ENCODE measurements around the gene LCORL.
"Not testable (repeated sequence)": the region's sequence is repeated elsewhere in the genome, so short reads cannot be mapped to it uniquely, and the experiment has no call there.

Gene LCORL

DNA sequence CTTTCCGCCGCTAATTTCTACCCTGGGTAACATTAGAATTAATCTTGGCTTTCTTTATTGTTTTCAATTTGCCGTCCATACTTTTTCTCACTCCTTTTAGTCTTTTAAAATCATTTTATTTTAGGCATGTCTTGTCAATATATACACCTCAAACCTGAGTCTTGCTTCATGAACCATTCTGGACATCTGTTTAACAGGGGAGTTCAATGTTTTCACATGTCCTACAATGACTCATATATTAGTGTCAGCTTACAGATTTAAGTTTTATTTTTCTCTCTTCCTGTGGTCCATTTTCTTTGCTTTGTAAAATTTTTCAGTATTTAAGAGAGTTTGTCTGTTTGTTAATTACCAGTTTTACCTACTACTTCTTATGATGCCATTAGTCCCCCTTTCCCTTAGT lies 89.5 kb downstream of the LCORL start:
- DNase-seq (ENCODE audit: low read depth) = no peak

DNA sequence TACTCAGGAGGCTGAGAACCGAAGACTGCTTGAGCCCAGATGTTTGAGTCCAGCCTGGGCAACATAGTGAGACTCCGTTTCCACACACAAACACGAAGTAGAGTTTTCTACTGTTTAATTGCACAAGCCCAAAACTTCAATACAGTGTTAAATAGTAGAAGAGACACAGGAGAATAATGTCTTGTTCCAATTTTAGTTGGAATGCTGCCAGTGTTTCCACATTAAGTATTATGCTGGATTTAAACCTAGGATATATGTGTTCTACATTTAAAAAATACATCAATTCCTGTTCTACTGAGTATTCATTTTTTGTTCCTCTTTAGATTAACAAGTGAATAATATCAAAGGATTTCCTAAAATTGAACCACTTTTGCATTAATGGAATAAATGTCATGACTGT lies 91.3 kb downstream of the LCORL start:
- no peak for DNase-seq (ENCODE audit: low read depth)

DNA sequence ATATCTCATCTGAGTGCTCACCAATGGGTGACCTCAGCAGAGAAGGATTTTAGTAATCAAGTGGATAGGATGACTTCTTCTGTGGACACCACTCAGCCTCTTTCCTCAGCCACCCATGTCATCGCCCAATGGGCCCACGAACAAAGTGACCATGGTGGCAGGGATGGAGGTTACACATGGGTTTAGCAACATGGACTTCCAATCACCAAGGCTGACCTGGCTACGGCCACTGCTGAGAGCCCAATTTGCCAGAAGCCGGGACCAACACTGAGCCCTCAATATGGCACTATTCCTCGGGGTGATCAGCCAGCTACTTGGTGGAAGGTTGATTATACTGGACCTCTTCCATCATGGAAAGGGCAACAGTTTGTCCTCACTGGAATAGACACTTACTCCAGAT lies 97.4 kb downstream of the LCORL start:
- no peak for DNase-seq (ENCODE audit: low read depth)

DNA sequence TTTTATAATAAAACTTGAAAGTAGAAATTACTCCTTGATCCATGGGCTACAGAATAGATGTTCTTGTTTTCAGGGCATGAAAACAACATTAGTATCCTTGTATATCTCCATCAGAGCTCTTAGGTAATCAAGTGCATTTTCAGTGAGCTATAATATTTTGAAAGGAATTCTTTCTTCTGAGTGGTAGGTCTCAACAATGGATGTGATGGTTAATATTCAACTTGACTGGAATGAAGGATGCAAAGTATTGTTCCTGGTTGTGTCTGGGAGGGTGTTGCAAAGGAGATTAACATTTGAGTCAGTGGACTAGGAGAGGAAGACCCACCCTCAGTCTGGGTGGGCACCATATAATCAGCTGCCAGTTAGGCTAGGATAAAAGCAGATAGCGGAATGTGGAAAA lies 100.1 kb downstream of the LCORL start:
- no peak for DNase-seq (ENCODE audit: low read depth)

DNA sequence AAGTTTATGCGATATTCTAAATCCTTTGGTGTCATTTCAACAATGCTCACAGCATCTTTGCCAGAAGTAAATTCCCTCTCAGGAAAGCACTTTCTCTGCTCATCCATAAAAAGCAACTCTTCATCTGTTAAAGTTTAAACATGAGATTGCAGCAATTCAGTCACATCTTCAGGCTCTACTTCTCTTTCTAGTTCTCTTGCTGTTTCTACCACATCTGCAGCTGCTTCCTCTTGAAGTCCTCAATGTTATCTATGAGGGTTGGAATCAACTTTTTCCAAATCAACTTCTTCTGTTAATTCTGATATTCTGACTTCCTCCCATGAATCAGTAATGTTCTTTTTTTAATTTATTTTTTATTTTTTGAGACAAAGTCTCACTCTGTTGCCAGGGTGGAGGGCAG lies 100.9 kb downstream of the LCORL start:
- no peak for DNase-seq (ENCODE audit: low read depth)

DNA sequence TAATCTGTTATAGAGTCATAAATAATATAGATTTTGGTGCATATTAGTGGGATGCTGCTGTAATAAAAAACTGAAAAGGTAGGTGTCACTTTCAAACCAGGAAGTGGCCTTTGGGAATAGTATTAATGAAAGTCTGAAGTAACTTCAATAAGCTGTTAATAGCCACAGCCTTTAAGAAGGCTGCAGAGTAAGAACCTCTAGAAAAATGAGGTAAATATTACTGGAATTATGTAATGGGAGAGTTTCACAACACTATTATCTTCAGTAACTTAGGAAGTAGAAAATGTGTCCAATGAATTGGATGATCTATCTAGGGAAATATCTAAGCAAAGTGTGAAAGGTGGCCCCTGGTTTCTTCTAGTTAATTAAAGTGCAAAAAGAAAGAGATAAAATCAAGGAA lies 106.1 kb downstream of the LCORL start:
- no peak for DNase-seq (ENCODE audit: low read depth)

DNA sequence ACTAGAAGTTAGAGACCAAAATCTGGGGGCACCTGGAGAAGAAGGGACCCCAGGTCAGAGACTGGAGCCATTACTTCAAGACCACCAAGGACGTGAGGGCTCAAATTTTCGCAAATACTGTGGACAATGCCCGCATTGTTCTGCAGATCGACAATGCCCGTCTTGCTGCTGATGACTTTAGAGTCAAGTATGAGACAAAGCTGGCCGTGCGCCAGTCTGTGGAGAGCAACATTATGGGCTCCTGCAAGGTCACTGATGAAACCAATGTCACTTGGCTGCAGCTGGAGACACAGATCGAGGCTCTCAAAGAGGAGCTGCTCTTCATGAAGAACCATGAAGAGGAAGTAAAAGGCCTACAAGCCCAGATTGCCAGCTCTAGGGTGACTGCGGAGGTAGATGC lies 109.5 kb downstream of the LCORL start:
- no peak for DNase-seq (ENCODE audit: low read depth)

DNA sequence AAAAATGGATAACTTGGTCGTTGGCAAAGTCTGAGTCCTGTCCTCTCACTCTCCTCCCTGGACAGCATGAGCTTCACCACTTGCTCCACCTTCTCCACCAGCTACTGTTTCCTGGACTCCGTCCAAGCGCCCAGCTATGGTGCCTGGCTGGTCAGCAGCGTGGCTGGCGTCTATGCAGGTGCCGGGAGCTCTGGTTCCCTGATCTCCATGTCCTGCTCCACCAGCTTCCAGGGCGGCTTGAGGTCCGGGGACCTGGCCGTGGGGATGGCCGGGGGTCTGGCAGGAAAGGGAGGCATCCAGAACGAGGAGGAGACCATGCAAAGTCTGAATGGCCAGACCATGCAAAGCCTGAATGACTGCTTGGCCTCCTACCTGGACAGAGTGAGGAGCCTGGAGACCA lies 109.9 kb downstream of the LCORL start:
- no peak for DNase-seq (ENCODE audit: low read depth)

DNA sequence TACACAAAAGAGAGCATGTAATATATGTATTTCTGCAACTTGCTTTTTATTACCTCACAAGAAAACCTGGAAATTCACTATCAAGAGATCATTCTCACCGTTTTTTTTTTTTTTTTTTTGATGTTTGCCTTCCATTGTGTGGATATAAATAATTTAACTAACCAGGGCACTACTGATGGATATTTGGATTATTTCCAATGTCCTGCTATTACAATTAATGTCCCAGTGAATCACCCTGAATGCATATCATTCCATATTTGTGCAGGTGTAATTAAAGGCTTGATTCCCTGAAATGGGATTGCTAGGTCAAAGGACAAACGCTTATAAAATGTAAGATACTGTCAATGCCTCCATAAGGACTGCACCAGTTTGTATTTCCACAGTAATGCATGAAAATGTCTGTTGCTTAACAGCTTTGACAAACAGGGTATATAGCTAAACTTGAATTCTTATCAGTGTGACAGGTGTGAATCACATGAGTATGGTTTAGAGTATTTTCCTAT lies 123.0 kb downstream of the LCORL start:
- no peak for DNase-seq (ENCODE audit: low read depth)

DNA sequence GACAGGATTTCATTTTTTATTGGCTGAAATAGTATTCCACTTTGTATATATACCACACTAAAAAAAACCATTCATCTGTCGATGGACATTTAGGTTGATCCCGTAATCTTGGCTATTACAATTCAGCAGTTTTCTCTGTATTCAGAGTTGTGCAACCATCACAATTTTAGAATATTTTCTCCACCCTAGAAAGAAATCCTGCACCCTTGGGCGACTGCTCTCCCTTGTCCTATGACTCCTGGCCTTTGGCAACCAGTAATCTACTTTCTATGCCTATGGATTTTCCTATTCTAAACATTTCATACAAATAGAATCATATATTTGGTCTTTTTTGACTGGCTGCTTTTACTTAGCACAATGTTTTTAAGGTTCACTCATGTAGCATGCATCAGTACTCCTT lies 126.1 kb downstream of the LCORL start:
- no peak for DNase-seq (ENCODE audit: low read depth)

DNA sequence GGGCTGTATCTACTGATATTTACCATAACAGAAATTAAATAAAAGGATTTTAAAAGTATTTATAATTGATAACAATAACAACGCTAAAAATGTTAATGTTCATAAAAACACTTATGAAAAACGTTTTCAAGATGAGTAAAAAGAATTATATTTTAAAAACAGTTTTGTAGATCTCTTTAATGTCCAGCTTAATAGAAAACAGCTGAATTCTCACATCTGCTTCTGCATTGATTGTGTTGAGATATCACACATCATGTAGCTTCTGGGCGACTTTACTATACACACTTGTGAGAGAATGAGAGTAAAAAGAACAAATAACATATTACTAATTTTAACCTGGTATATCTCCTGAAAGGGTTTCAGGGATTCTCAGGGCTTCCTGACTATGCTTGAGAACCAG lies 127.1 kb downstream of the LCORL start:
- no peak for DNase-seq (ENCODE audit: low read depth)

DNA sequence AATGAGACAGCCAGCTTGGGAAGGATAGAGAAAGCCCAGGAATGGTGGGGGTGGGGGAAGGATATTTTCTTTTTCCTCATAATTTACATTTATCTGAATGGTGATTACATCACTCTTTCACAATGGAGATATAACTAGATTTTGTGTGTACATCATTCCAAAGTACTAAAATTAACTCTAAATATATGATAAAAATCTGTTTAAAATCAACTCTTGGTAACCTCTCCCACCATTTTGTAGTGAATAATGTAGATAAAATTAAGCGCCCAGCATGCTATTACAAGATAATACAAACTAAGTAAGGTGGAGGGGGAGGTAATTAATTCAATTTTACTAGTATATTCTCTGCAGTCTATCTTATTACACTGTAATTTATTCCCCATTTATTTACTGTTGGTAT lies 131.9 kb downstream of the LCORL start:
- DNase-seq (ENCODE audit: low read depth) = no peak

DNA sequence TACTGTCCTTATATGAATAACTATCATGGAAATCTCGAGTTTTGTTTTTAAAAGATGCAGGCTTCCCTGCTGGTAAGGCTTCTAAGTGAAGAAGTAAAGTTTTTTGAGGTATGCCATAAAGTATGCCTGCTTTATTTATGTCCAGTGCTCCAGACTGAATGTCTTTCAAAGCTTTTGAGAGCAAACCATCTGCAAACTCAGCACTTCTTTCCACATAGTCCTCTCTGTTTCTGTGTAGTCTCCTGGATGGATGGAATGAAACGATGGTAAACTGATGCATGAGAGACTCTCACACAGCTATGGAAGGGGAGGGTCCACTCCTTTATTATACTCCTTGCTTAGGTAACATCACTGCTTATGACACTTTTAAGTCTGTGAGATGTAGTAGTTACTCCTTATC lies 137.0 kb downstream of the LCORL start:
- no peak for DNase-seq (ENCODE audit: low read depth)

DNA sequence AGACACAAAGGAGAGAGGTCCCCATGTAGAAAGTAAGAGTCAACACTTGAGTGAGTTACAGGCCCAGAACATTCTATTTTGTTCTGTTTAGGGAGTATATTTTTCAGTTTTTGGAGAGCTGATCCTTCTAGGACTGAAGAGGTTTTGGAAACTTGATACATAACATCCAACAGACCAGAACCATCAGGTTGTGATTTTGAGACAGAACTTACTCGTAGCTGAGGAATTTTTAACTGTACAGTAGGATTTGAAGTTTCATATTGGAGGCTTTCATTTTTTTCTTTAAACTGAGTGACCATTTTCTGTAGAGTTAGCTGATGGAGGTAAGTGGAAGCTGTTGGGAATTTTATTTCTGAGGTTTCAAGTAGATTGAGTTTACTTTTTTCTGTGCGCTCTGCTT lies 137.5 kb downstream of the LCORL start:
- peak; percentile 2 for DNase-seq (ENCODE audit: low read depth)

DNA sequence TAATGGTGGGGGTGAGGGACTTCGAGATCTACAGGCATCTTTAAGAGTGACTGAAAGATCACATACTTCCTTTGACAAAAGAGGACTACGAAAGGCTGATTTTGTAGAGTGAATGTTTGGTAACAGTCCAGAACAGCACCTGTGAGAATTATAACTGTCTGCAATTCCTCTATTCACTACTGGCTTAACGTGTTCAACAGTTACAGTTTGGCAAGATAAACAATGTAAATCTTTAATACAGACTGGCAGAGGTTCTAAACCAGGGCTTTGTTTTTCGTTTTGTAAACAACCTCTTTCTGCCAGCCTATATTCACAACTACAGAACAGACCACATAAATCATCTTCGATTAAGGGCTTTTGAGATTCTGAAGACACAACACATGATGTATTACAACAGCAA lies 143.9 kb downstream of the LCORL start:
- DNase-seq (ENCODE audit: low read depth) = no peak

DNA sequence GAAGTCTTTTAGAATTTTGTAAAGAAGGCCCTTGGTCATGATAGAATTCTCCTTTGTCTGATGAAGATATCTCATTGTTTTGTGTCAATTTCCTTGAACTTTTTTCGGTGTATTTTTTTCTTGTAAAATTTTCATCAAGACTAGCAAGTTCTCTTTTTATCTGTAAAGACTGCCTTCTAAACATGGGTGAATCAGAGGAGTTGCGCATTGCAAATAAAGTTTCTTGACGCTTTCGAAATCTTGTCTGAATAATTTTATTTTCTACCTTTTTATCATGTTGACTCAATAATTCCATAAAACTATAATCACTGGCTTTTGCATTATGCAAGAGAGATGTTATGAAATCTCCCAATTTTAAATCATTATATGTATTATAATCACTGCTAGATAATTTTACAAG lies 144.6 kb downstream of the LCORL start:
- DNase-seq (ENCODE audit: low read depth) = peak; percentile 14

DNA sequence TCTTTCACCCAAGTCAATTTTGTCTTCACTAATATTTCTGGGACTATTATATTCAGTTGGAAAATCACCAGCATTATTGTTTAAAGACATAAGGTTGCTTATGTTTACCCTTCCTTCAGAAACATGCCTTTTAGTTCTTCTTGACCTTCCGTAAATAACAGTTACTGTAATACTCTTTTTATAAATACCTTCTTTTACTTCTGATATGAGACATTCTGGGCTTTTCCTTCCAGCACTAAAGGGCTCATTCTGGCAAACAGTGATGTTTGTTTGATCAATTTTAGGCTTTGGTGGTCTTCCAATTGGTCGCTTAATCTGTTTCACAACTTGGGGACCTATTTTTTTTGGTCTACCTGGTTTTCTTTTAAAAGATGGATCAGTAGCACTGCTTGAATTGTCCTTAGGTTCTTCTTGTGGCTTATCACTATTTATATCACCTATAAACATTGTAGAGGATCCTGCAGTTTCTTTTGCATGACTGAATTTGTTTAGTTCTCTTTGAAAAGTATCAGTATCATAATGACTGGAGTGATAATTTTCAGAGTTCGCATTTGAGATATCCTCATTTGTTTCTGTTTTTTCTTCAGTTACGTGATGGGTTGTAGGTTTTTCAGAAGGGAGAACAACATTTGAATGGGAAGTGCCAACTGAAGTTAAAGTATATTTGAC lies 146.0 kb downstream of the LCORL start:
- no peak for DNase-seq (ENCODE audit: low read depth)

DNA sequence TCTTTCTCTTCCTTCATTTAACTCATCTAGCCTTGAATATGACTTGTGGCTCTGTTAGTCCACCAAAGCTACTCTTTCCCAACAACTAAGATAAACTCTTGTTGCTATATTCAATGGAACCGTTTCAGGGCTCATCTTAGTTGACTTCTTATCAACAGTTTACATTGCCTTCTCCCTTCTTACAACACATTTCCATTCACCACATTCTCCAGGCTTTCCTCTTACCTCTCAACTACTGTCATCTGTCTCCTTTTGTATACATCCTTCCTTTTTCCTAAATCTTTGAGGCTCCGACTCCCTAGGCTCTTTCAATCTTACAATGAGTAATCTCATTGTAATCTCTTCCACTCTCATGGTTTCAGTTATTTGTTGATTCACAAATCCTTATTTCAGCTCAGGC lies 152.2 kb downstream of the LCORL start:
- DNase-seq (ENCODE audit: low read depth) = no peak

DNA sequence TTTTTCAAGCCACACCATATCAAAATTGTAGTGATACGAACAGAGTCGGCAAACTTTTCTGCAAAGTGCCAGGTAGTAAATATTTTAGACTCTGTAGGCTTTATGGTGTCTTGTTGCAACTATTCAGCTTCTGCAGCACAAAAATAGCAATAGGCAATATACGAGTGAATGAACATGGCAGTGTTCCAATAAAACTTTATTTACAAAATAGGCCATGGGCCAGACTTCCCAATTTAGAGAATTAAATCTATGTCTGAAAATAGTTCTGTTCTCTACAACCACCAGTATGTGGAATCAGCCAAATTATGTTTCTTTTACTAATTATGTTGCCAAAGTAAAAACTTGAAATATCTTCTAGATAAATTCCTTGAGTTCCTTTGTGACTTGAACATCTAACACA lies 154.3 kb downstream of the LCORL start:
- DNase-seq (ENCODE audit: low read depth) = no peak

DNA sequence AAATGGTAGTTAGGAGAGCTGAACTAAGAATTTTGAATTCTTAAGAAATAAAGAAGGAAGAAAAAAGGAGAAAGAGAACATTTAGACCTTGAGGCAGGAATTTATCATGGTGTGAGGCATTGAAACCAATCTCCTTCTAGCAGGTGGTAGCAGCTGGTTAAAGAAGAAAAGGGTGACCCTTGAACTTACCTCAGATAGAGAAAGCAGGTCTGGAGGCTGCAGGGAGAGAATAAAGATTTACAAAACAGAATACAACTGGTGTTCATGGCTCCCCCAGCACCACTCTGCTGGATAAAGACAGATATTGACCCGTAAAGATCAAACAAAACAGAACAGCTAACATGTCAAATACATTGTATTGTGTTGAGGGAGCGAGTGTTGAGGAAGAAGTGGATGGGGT lies 154.7 kb downstream of the LCORL start:
- DNase-seq (ENCODE audit: low read depth) = no peak

DNA sequence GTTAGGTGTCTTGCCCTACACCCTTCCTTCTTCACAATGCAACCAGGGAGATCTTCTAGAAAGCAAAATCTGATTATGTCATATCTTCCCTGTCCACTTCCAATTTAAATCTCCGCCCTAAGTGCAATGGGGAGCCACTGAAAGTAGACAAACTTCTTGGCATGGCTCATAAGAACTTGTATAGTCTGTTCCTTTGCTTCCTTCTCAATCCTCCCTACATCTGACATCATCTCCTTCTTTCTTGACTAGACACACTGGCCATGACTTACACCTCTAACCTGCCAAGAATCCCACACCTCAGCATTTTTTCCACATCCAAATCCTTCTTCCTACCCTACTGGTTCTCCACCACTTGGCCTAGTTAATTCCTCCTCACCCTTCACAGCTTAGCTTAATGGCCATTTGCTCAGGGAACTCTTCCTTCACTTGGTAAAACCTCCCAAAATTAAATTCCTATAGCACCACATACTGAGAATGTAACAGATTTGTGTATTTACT lies 155.6 kb downstream of the LCORL start:
- DNase-seq (ENCODE audit: low read depth) = no peak

DNA sequence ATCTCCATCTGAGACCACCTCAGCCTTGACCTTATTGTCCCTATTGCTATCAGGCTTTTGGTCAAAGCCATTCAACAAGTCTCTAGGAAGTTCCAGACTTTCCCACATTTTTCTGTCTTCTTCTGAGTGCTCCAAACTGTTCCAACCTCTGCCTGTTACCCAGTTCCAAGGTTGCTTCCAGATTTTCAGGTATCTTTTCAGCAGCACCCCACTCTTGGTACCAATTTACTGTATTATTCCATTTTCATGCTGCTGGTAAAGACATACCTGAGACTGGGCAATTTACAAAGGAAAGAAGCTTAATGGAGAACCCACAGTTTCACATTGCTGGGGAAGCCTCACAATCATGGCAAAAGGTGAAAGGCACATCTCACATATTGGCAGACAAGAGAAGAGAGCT lies 159.6 kb downstream of the LCORL start:
- not testable (repeated sequence) for DNase-seq (ENCODE audit: low read depth)

DNA sequence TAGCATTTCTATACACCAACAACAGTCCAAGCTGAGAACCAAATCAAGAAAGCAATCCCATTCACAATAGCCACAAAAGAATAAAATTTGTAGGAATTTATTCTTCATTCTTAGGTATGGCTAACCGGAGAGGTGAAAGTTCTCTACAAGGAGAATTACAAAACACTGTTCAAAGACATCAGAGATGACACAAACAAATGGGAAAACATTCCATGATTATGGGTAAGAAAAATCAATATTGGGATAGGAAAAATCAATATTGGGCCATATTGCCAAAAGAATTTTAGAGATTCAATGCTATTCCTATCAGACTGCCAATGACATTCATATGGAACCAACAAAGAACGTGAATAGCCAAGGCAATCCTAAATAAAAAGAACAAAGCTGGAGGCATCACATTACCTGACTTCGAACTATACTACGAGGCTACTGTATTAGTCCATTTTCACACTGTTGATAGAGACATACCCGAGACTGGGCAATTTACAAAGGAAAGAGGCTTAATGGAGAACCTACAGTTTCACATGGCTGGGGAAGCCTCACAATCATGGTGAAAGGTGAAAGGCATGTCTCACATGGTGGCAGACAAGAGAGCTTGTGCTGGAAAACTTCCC lies 161.7 kb downstream of the LCORL start:
- no peak for DNase-seq (ENCODE audit: low read depth)

DNA sequence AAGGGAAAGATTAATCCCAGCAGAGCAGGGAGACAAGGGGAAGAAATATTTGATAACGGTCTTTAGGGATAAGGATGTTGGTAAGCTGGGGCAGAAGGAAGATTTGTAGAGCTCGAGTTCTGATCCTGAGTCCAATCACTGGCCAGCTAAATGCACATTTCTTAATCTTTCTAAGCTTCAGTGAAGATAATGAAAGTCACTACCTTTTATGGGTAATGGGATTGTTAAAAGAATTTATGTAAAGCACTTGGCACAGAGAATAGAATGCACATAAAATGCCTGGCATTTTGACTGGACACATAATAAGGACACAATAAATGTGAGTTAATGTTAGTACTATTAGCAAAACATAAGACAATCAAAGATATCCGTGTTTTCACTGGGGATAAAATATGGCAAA lies 167.5 kb downstream of the LCORL start:
- DNase-seq (ENCODE audit: low read depth) = no peak

All from fibroblast of gingiva (primary cell).